DND-41 (cell line): ENCODE measurements around the gene HSPA8.

Source experiments
- EZH2 ChIP-seq: IDR thresholded peaks from 3 replicates; pipeline ENCODE4 v1.6.1; 2012; ENCODE audit warnings: borderline replicate concordance, low read depth, mild to moderate bottlenecking, moderate library complexity, low read length, inconsistent platforms; ENCODE audit not compliant: severe bottlenecking
- TF ChIP-seq, protein P1 (sequence below): IDR thresholded peaks from 2 replicates; pipeline ENCODE4 v1.5.1; 2012; ENCODE audit warnings: borderline replicate concordance, low read length, moderate library complexity, mild to moderate bottlenecking; ENCODE audit not compliant: poor library complexity, severe bottlenecking; ENCODE audit errors: extremely low read depth

DNA sequence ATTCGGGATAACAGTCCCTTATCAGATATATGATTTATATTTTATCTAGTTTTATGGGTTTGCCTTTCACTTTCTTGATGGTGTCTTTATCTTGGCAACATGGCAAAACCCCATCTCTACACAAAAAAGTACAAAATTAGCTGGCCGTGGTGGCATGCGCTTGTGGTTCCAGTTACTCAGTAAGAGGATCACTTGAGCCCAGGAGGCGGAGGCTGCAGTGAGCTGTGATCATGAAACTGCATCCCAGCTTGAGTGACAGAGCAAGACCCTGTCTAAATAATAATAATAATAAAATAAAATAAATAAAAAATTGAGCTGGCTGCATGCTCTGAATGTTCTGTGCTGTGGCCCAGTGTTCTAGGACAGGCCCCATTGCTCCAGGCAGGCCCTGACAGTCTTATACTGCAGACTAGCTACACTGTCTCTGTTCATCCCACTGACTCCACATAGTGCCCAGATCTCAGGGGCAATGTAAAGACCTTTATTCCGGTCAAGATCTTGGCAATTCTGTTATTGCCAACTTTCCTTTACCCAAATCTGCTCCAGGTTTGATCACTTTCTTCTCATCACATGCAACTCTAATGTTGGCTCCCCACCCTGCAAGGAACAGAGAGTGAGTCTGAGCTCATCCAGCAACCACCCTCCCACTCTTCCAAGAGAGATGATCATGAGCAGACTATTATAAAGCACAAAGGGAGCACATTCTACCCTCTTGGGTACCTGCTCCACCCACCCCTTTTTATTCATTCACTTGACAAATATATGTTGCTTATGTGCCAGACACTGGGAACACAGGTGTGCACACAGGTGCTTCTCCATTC is 8.8 kb downstream of the HSPA8 start:
- TF ChIP-seq, protein P1, sequence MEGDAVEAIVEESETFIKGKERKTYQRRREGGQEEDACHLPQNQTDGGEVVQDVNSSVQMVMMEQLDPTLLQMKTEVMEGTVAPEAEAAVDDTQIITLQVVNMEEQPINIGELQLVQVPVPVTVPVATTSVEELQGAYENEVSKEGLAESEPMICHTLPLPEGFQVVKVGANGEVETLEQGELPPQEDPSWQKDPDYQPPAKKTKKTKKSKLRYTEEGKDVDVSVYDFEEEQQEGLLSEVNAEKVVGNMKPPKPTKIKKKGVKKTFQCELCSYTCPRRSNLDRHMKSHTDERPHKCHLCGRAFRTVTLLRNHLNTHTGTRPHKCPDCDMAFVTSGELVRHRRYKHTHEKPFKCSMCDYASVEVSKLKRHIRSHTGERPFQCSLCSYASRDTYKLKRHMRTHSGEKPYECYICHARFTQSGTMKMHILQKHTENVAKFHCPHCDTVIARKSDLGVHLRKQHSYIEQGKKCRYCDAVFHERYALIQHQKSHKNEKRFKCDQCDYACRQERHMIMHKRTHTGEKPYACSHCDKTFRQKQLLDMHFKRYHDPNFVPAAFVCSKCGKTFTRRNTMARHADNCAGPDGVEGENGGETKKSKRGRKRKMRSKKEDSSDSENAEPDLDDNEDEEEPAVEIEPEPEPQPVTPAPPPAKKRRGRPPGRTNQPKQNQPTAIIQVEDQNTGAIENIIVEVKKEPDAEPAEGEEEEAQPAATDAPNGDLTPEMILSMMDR, result no peak
- TF ChIP-seq EZH2, result no peak
